HS-27A (cell line): ENCODE results near the gene GDPD5.
"Not testable (repeated sequence)": the region's sequence is repeated elsewhere in the genome, so short reads cannot be mapped to it uniquely, and the experiment has no call there.

Source experiments
- DNase-seq: peaks from one replicate; pipeline ENCODE4 v3.0.0-alpha.2; 2012; ENCODE audit warnings: low read depth, missing footprints

GDPD5 gene

GRCh38 chr11:75427181-75427580 lies 98.6 kb downstream of the GDPD5 start:
- DNase-seq, result no peak

- no peak for DNase-seq
Measured at GRCh38 chr11:75426720-75427086, 99.0 kb downstream of the GDPD5 start.

- no peak for DNase-seq
Measured at GRCh38 chr11:75425422-75425821, 100.3 kb downstream of the GDPD5 start.

GRCh38 chr11:75424396-75424795 lies 101.3 kb downstream of the GDPD5 start:
- DNase-seq, result no peak

- DNase-seq, result no peak
Measured at GRCh38 chr11:75423721-75424120, 102.0 kb downstream of the GDPD5 start.

- no peak for DNase-seq
Measured at GRCh38 chr11:75422248-75423231, 103.2 kb downstream of the GDPD5 start.

GRCh38 chr11:75421902-75422247 lies 103.9 kb downstream of the GDPD5 start:
- no peak for DNase-seq

GRCh38 chr11:75421035-75421602 lies 104.6 kb downstream of the GDPD5 start:
- DNase-seq, result no peak

- DNase-seq, result no peak
Measured at GRCh38 chr11:75420224-75421034, 105.3 kb downstream of the GDPD5 start.

GRCh38 chr11:75413864-75414263 lies 111.9 kb downstream of the GDPD5 start:
- DNase-seq, result no peak

- DNase-seq, result not testable (repeated sequence)
Measured at GRCh38 chr11:75413146-75413545, 112.6 kb downstream of the GDPD5 start.

GRCh38 chr11:75409971-75410370 lies 115.8 kb downstream of the GDPD5 start:
- not testable (repeated sequence) for DNase-seq

GRCh38 chr11:75408957-75409219 lies 116.9 kb downstream of the GDPD5 start:
- no peak for DNase-seq

GRCh38 chr11:75406338-75406777 lies 119.4 kb downstream of the GDPD5 start:
- DNase-seq, result no peak

- no peak for DNase-seq
Measured at GRCh38 chr11:75403983-75404658, 121.6 kb downstream of the GDPD5 start.

GRCh38 chr11:75403037-75403436 lies 122.7 kb downstream of the GDPD5 start:
- no peak for DNase-seq

GRCh38 chr11:75402002-75402773 lies 123.6 kb downstream of the GDPD5 start:
- no peak for DNase-seq

- no peak for DNase-seq
Measured at GRCh38 chr11:75400146-75400865, 125.4 kb downstream of the GDPD5 start.

- DNase-seq, result peak; percentile 81
Measured at GRCh38 chr11:75399344-75400145, 126.2 kb downstream of the GDPD5 start, which contains the start of gene RPS3. RPS3 (plus strand) TSS chr11:75399518; CDS start chr11:75399548, 30 bp downstream.

- DNase-seq, result no peak
Measured at GRCh38 chr11:75398906-75399305, 126.8 kb downstream of the GDPD5 start.
